GM12878 (cell line): ENCODE results near the gene MOBP. TPM values are rescaled to one million over a fixed set of nuclear protein-coding genes. Genes with fewer than 3 reads are reported as not detected.

Source experiments
- ATAC-seq: fragments of 200-7000 bp; cut with Tn5 transposase; 3 replicates; pipeline ENCODE4 v1.9.1; 2020; ENCODE audit warnings: mild to moderate bottlenecking, moderate library complexity
- BruUV-seq: library from RNA; stranded (reverse); fragments of 400-500 nt; replicated peaks from 2 replicates; lab custom pipeline; 2021; lab: Mats Ljungman, UMichigan
- CTCF ChIA-PET: fragments of 300-600 bp; sonication (Branson Sonifier 250); formaldehyde crosslinking; extraction: SDS; loops from one replicate; lab custom pipeline; 2021; ENCODE audit warnings: inconsistent platforms; lab: Yijun Ruan, JAX
- POLR2A ChIA-PET: fragments of 350-600 bp; formaldehyde crosslinking; extraction: SDS; loops from one replicate; lab custom pipeline; 2021; ENCODE audit warnings: inconsistent platforms; lab: Charles Lee
- RAD21 ChIA-PET: fragments of 300-600 bp; sonication (Branson Sonifier 250); formaldehyde crosslinking; loops from one replicate; lab custom pipeline; 2023; ENCODE audit warnings: antibody characterized with exemption; ENCODE audit not compliant: unreplicated experiment; lab: Charles Lee
- SMC1A ChIA-PET: fragments of 300-600 bp; sonication (Branson Sonifier 250); formaldehyde crosslinking; loops from one replicate; lab custom pipeline; 2023; ENCODE audit not compliant: unreplicated experiment, uncharacterized antibody; lab: Charles Lee
- DNase-seq: peaks from one replicate; pipeline ENCODE4 v3.0.0-alpha.2; 2011; ENCODE audit warnings: low read depth, low spot score
- FAIRE-seq: peaks from 3 replicates; lab custom pipeline; 2011; peaks lifted over from hg19 to GRCh38; lab: Jason Lieb, UNC
- H2AFZ ChIP-seq: 2 replicates; pipeline ENCODE4 v1.6.0; 2011; ENCODE audit warnings: low read depth, low read length, control low read depth; ENCODE audit not compliant: control insufficient read depth
- H3K27ac ChIP-seq: 2 replicates; pipeline ENCODE4 v1.5.1; 2011; ENCODE audit warnings: control low read depth; ENCODE audit not compliant: control insufficient read depth, insufficient read depth
- H3K27me3 ChIP-seq, 2 experiments: replicated peaks in 1 of 2; 2 replicates each; pipeline versions ENCODE4 v1.6.0 to v1.6.1; 2011; ENCODE audit warnings: low read length in 1 of 2; ENCODE audit not compliant: control insufficient read depth in 2 of 2, insufficient read depth in 2 of 2
- H3K36me3 ChIP-seq, 2 experiments: 2 replicates each; pipeline ENCODE4 v1.5.1; 2011; ENCODE audit warnings: low read length in 1 of 2; ENCODE audit not compliant: control insufficient read depth in 2 of 2, insufficient read depth in 2 of 2
- H3K4me1 ChIP-seq: 2 replicates; pipeline ENCODE4 v1.6.1; 2011; ENCODE audit warnings: mild to moderate bottlenecking, low read length, moderate library complexity, mixed read lengths; ENCODE audit not compliant: control insufficient read depth, insufficient read depth
- H3K4me2 ChIP-seq: 2 replicates; pipeline ENCODE4 v1.6.0; 2011; ENCODE audit warnings: control low read depth; ENCODE audit not compliant: control insufficient read depth, insufficient read depth
- H3K4me3 ChIP-seq: fragments of 200-600 bp; sonication (generic); 2 replicates; pipeline ENCODE4 v1.5.1; 2016
- H3K79me2 ChIP-seq: 2 replicates; pipeline ENCODE4 v1.6.0; 2011; ENCODE audit warnings: low read length; ENCODE audit not compliant: control insufficient read depth, insufficient read depth
- H3K9ac ChIP-seq: 2 replicates; pipeline ENCODE4 v1.8.0; 2011; ENCODE audit warnings: low read length, control low read depth, mixed read lengths; ENCODE audit not compliant: control insufficient read depth, insufficient read depth
- H3K9me3 ChIP-seq: replicated peaks from 3 replicates; pipeline ENCODE4 v1.5.1; 2011; ENCODE audit warnings: mild to moderate bottlenecking, low read length; ENCODE audit not compliant: control insufficient read depth, insufficient read depth
- H4K20me1 ChIP-seq: 2 replicates; pipeline ENCODE4 v1.6.0; 2011; ENCODE audit not compliant: control insufficient read depth, insufficient read depth
- BMI1 ChIP-seq: fragments of 450-650 bp; IDR thresholded peaks from 2 replicates; pipeline ENCODE4 v1.6.1; 2016; ENCODE audit warnings: mild to moderate bottlenecking, moderate library complexity, borderline replicate concordance
- BRCA1 ChIP-seq: IDR thresholded peaks from 2 replicates; pipeline ENCODE4 v1.6.1; 2011; ENCODE audit warnings: low read depth, low read length, improper control_type of control experiment
- CEBPZ ChIP-seq: fragments of 150-350 bp; IDR thresholded peaks from 2 replicates; pipeline ENCODE4 v1.6.1; 2016; ENCODE audit warnings: low read depth, low read length
- ETV6 ChIP-seq, 2 experiments: fragments of 450-650 bp in 1 of 2; IDR thresholded peaks in 1 of 2; conservative IDR thresholded peaks in 1 of 2; 2 replicates each; pipeline ENCODE4 v1.6.1; 2014; ENCODE audit warnings: antibody characterized with exemption in 1 of 2, borderline replicate concordance in 1 of 2, low read depth in 1 of 2, mild to moderate bottlenecking in 1 of 2, moderate library complexity in 1 of 2
- FOXM1 ChIP-seq: IDR thresholded peaks from 2 replicates; pipeline ENCODE4 v1.6.1; 2012; ENCODE audit warnings: low read depth, mild to moderate bottlenecking, inconsistent platforms, low read length, moderate library complexity
- HSF1 ChIP-seq: fragments of 150-350 bp; IDR thresholded peaks from 2 replicates; pipeline ENCODE4 v1.6.1; 2014; ENCODE audit warnings: mild to moderate bottlenecking, low read depth, low read length
- IKZF1 ChIP-seq: fragments of 450-650 bp; conservative IDR thresholded peaks from 2 replicates; pipeline ENCODE4 v1.6.1; 2017; ENCODE audit warnings: antibody characterized with exemption, mild to moderate bottlenecking
- MYC ChIP-seq: IDR thresholded peaks from 2 replicates; pipeline ENCODE4 v1.6.1; 2011; ENCODE audit warnings: mild to moderate bottlenecking, low read length, moderate library complexity, inconsistent platforms; ENCODE audit not compliant: insufficient read depth, insufficient replicate concordance, insufficient read length, severe bottlenecking
- NBN ChIP-seq: fragments of 450-650 bp; IDR thresholded peaks from 2 replicates; pipeline ENCODE4 v1.6.1; 2016
- POLR2A ChIP-seq: IDR thresholded peaks from 2 replicates; pipeline ENCODE4 v1.6.1; 2011; ENCODE audit warnings: low read depth, mild to moderate bottlenecking, low read length
- POLR2AphosphoS2 ChIP-seq: IDR thresholded peaks from 2 replicates; pipeline ENCODE4 v1.6.1; 2011; ENCODE audit warnings: low read depth, mild to moderate bottlenecking, low read length, improper control_type of control experiment, moderate library complexity
- RBBP5 ChIP-seq: fragments of 200-600 bp; sonication (generic); conservative IDR thresholded peaks from 2 replicates; pipeline ENCODE4 v1.6.1; 2016
- SREBF1 ChIP-seq: IDR thresholded peaks from 2 replicates; pipeline ENCODE4 v1.6.1; 2012; ENCODE audit warnings: mild to moderate bottlenecking, low read length
- TARDBP ChIP-seq: IDR thresholded peaks from 2 replicates; pipeline ENCODE4 v1.6.1; 2016; ENCODE audit warnings: borderline replicate concordance
- ZNF384 ChIP-seq: IDR thresholded peaks from 2 replicates; pipeline ENCODE4 v1.6.1; 2012; ENCODE audit warnings: low read depth, mild to moderate bottlenecking, low read length, improper control_type of control experiment, borderline replicate concordance
- WGBS: methylation state at CpG from one replicate; pipeline ENCODE4 v1.1.6; 2016; ENCODE audit warnings: low lambda C conversion rate; ENCODE audit not compliant: insufficient replicate concordance, insufficient coverage; ENCODE audit errors: missing lambda C conversion rate; 5-methylcytosine and 5-hydroxymethylcytosine counted together
- in situ Hi-C: fragments of 300-500 bp; cut with MboI; formaldehyde crosslinking; loops from 9 replicates; pipeline ENCODE4 v1.14.3; 2018; ENCODE audit warnings: mixed read lengths
- intact Hi-C: fragments of 100-400 bp; cut with micrococcal nuclease; formaldehyde crosslinking; loops from one replicate; pipeline ENCODE4 v1.14.2; 2022; ENCODE audit not compliant: unreplicated experiment
- polyA plus RNA-seq, 11 experiments: library from polyadenylated mRNA; depleted of rRNA in 4 of 11; unstranded in 6 of 11; stranded (reverse) in 5 of 11; fragments of >200 nt; fragmentation: Nextera tagmentation in 4 of 11; fragmentation: Illumina TruSeq in 1 of 11; extraction: Ambion mirVana in 4 of 11; extraction: Trizol in 1 of 11; gene quantifications; 1 replicate in 1 of 11; 2 replicates in 10 of 11; pipeline versions ENCODE4 v1.2.1 to v1.2.3, GENCODE V29; 2011 to 2016; ENCODE audit warnings: inconsistent platforms in 2 of 11, missing spikeins in 2 of 11, low read depth in 1 of 11
- total RNA-seq, 4 experiments: library from RNA; depleted of rRNA in 3 of 4; stranded (reverse); fragments of >200 nt in 3 of 4; fragmentation: Illumina TruSeq in 1 of 4; extraction: Trizol in 1 of 4; gene quantifications; 2 replicates each; pipeline versions ENCODE4 v1.2.1 to v1.2.3, GENCODE V29; 2013 to 2021
- TF ChIP-seq, protein P1 (sequence below): IDR thresholded peaks from 2 replicates; pipeline ENCODE4 v1.6.1; 2012; ENCODE audit warnings: low read depth, low read length, improper control_type of control experiment

Gene MOBP
- total and polyA plus RNA-seq, 10 of the 15 experiments (the other 5 are each of a cell fraction or from before 2014, with no cell fraction given), result 0.04 to 0.09 (median 0.08) TPM; not detected in 5

DNA sequence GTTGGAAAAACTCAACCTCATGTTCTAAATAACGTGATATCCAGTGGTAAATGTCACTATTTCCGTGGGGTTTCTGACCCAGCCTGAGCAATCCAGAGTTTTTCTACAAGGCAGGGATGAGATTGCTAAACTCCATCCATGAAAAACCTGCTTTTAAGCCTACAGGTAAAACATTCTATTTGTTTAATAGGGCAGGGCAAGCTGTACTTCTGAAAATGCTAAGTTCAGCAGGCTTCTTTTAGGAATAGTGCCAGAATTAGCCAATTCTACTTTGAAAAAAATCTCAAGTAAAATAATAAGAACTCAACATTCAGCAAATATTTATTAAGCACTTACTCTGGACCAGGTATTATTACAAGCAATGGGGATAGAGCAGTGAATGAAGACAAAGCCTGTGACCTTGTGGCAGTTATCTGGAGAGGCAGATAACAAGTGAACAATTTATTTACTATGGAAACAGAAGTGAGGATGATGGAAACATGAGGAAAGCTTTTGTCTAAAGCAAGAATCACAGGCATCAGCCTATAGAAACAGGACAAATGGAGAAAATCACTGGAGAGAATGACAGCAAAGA is 47.7 kb upstream of the MOBP start:
- DNase-seq, result no peak
- WGBS, result 84% methylated on average over 2 of the region's 2 CpGs
- in situ Hi-C loops (no loop called here), intact Hi-C loops (no loop called here)
- ChIA-PET POLR2A (no interaction called here), RAD21 (no interaction called here), CTCF (no interaction called here), SMC1A (no interaction called here)
- no peak overlapping the region for H3K4me3 ChIP-seq
- H3K9ac ChIP-seq, result no peak overlapping the region
- no peaks in the 10 kb centered on the region; a peak in 1 of 4 replicates for H3K36me3 ChIP-seq
- no peak overlapping the region for H3K27ac ChIP-seq
- no peak overlapping the region for H2AFZ ChIP-seq
- no peaks in the 10 kb centered on the region for H4K20me1 ChIP-seq
- no peaks in the 10 kb centered on the region for H3K9me3 ChIP-seq
- no peak for ATAC-seq
- BruUV-seq, result no TSS peak
- H3K4me1 ChIP-seq, result no peaks in the 10 kb centered on the region
- FAIRE-seq, result no peak
- H3K79me2 ChIP-seq, result no peaks in the 10 kb centered on the region
- no peak overlapping the region for H3K4me2 ChIP-seq
- no peaks in the 10 kb centered on the region for H3K27me3 ChIP-seq
- TF ChIP-seq HSF1 (no peak), FOXM1 (no peak), BMI1 (no peak), MYC (no peak), NBN (no peak), SREBF1 (no peak), IKZF1 (no peak), RBBP5 (no peak), POLR2A (no peak), CEBPZ (no peak), ETV6 (conservative IDR thresholded peaks at IDR 0.05 in 1 of 2, IDR thresholded peaks at IDR 0.05 in 1 of 2; ENCODE audit: borderline replicate concordance in 1 of 2, low read depth in 1 of 2) (no peak), POLR2AphosphoS2 (no peak), BRCA1 (no peak), ZNF384 (no peak), TARDBP (no peak)
- TF ChIP-seq, protein P1, sequence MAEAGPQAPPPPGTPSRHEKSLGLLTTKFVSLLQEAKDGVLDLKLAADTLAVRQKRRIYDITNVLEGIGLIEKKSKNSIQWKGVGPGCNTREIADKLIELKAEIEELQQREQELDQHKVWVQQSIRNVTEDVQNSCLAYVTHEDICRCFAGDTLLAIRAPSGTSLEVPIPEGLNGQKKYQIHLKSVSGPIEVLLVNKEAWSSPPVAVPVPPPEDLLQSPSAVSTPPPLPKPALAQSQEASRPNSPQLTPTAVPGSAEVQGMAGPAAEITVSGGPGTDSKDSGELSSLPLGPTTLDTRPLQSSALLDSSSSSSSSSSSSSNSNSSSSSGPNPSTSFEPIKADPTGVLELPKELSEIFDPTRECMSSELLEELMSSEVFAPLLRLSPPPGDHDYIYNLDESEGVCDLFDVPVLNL, result no peak
